Measurements from ENCODE around the gene FCRLB.
"Not testable (repeated sequence)": the region's sequence is repeated elsewhere in the genome, so short reads cannot be mapped to it uniquely, and the experiment has no call there.

FCRLB gene

GRCh38 chr1:161681879-161682278 lies 39.5 kb upstream of the FCRLB start:
- TF ChIP-seq CTCF (IDR thresholded peaks at IDR 0.05; ENCODE audit: low read depth, low read length, poor library complexity, severe bottlenecking), result no peak
- no peak for TF ChIP-seq EZH2phosphoT487 (IDR thresholded peaks at IDR 0.05; ENCODE audit: borderline replicate concordance, low read length)
- H3K4me2 ChIP-seq (ENCODE audit: low read length), result no peak overlapping the region
- H3K27ac ChIP-seq (ENCODE audit: low read depth, low read length), result no peak overlapping the region
- H3K79me2 ChIP-seq (ENCODE audit: control insufficient read depth, low read length), result no peaks in the 10 kb centered on the region
- H3K9me2 ChIP-seq (replicated peaks; ENCODE audit: control insufficient read depth, low read length), result no peaks in the 10 kb centered on the region
- no peaks in the 10 kb centered on the region for H3F3A ChIP-seq (ENCODE audit: control insufficient read depth, insufficient read depth)
- no peaks in the 10 kb centered on the region for H3K36me3 ChIP-seq (ENCODE audit: control insufficient read depth, low read length)
- H3K9me3 ChIP-seq (ENCODE audit: control insufficient read depth, insufficient read depth, low read length), result no peaks in the 10 kb centered on the region
- no peaks in the 10 kb centered on the region for H4K20me1 ChIP-seq (ENCODE audit: control insufficient read depth, insufficient read depth, low read depth, low read length)
- no peaks in the 10 kb centered on the region for H3K27me3 ChIP-seq (ENCODE audit: control insufficient read depth, low read length)
- peaks cover 5% of the 10 kb centered on the region for H3K4me1 ChIP-seq (ENCODE audit: control insufficient read depth, low read length)
- H3K4me3 ChIP-seq (ENCODE audit: low read length), result no peak overlapping the region

GRCh38 chr1:161688946-161689345 lies 32.4 kb upstream of the FCRLB start:
- TF ChIP-seq EZH2phosphoT487 (IDR thresholded peaks at IDR 0.05; ENCODE audit: borderline replicate concordance, low read length), result no peak
- TF ChIP-seq CTCF (IDR thresholded peaks at IDR 0.05; ENCODE audit: low read depth, low read length, poor library complexity, severe bottlenecking), result no peak
- H3K9me2 ChIP-seq (replicated peaks; ENCODE audit: control insufficient read depth, low read length), result no peaks in the 10 kb centered on the region
- H3K36me3 ChIP-seq (ENCODE audit: control insufficient read depth, low read length), result no peaks in the 10 kb centered on the region
- H3K79me2 ChIP-seq (ENCODE audit: control insufficient read depth, low read length), result no peaks in the 10 kb centered on the region
- no peaks in the 10 kb centered on the region for H3K27me3 ChIP-seq (ENCODE audit: control insufficient read depth, low read length)
- no peak overlapping the region for H3K4me3 ChIP-seq (ENCODE audit: low read length)
- H4K20me1 ChIP-seq (ENCODE audit: control insufficient read depth, insufficient read depth, low read depth, low read length), result no peaks in the 10 kb centered on the region
- no peak overlapping the region for H3K4me2 ChIP-seq (ENCODE audit: low read length)
- no peaks in the 10 kb centered on the region for H3K9me3 ChIP-seq (ENCODE audit: control insufficient read depth, insufficient read depth, low read length)
- H3K4me1 ChIP-seq (ENCODE audit: control insufficient read depth, low read length), result peaks cover 7% of the 10 kb centered on the region
- H3K27ac ChIP-seq (ENCODE audit: low read depth, low read length), result no peak overlapping the region
- H3F3A ChIP-seq (ENCODE audit: control insufficient read depth, insufficient read depth), result 0 out of 2 replicates have a peak, but pooled peaks cover 5% of the 10 kb centered on the region

GRCh38 chr1:161691846-161692245 lies 29.5 kb upstream of the FCRLB start:
- no peaks in the 10 kb centered on the region for H3K27me3 ChIP-seq (ENCODE audit: control insufficient read depth, low read length)
- peaks cover 7% of the 10 kb centered on the region for H3K4me1 ChIP-seq (ENCODE audit: control insufficient read depth, low read length)
- H3K4me2 ChIP-seq (ENCODE audit: low read length), result no peak overlapping the region
- H3K9me3 ChIP-seq (ENCODE audit: control insufficient read depth, insufficient read depth, low read length), result no peaks in the 10 kb centered on the region
- no peaks in the 10 kb centered on the region for H3K79me2 ChIP-seq (ENCODE audit: control insufficient read depth, low read length)
- TF ChIP-seq CTCF (IDR thresholded peaks at IDR 0.05; ENCODE audit: low read depth, low read length, poor library complexity, severe bottlenecking), result no peak
- TF ChIP-seq EZH2phosphoT487 (IDR thresholded peaks at IDR 0.05; ENCODE audit: borderline replicate concordance, low read length), result no peak
- H3K9me2 ChIP-seq (replicated peaks; ENCODE audit: control insufficient read depth, low read length), result no peaks in the 10 kb centered on the region
- H4K20me1 ChIP-seq (ENCODE audit: control insufficient read depth, insufficient read depth, low read depth, low read length), result no peaks in the 10 kb centered on the region
- H3K27ac ChIP-seq (ENCODE audit: low read depth, low read length), result no peak overlapping the region
- no peaks in the 10 kb centered on the region for H3K36me3 ChIP-seq (ENCODE audit: control insufficient read depth, low read length)
- 0 out of 2 replicates have a peak, but pooled peaks cover 5% of the 10 kb centered on the region for H3F3A ChIP-seq (ENCODE audit: control insufficient read depth, insufficient read depth)
- no peak overlapping the region for H3K4me3 ChIP-seq (ENCODE audit: low read length)

- H3K4me3 ChIP-seq (ENCODE audit: low read length); H3F3A ChIP-seq (ENCODE audit: control insufficient read depth, insufficient read depth); H3K27me3 ChIP-seq (ENCODE audit: control insufficient read depth, low read length); H3K9me2 ChIP-seq (replicated peaks; ENCODE audit: control insufficient read depth, low read length); H3K4me2 ChIP-seq (ENCODE audit: low read length); H4K20me1 ChIP-seq (ENCODE audit: control insufficient read depth, insufficient read depth, low read depth, low read length); H3K4me1 ChIP-seq (ENCODE audit: control insufficient read depth, low read length); H3K36me3 ChIP-seq (ENCODE audit: control insufficient read depth, low read length); H3K9me3 ChIP-seq (ENCODE audit: control insufficient read depth, insufficient read depth, low read length); H3K79me2 ChIP-seq (ENCODE audit: control insufficient read depth, low read length); H3K27ac ChIP-seq (ENCODE audit: low read depth, low read length): not testable (repeated sequence)
Observed at GRCh38 chr1:161693020-161693712, 28.2 kb upstream of the FCRLB start.

GRCh38 chr1:161698302-161698701 lies 23.0 kb upstream of the FCRLB start:
- not testable (repeated sequence) for H3F3A ChIP-seq (ENCODE audit: control insufficient read depth, insufficient read depth); H3K79me2 ChIP-seq (ENCODE audit: control insufficient read depth, low read length); H3K4me1 ChIP-seq (ENCODE audit: control insufficient read depth, low read length); H4K20me1 ChIP-seq (ENCODE audit: control insufficient read depth, insufficient read depth, low read depth, low read length); H3K36me3 ChIP-seq (ENCODE audit: control insufficient read depth, low read length); H3K4me2 ChIP-seq (ENCODE audit: low read length); H3K4me3 ChIP-seq (ENCODE audit: low read length); H3K9me2 ChIP-seq (replicated peaks; ENCODE audit: control insufficient read depth, low read length); H3K9me3 ChIP-seq (ENCODE audit: control insufficient read depth, insufficient read depth, low read length); H3K27me3 ChIP-seq (ENCODE audit: control insufficient read depth, low read length); H3K27ac ChIP-seq (ENCODE audit: low read depth, low read length)

Data from DOHH2 (cell line).